HepG2 (cell line): Measurements from ENCODE around the gene LSS. TPM values are rescaled to one million over a fixed set of nuclear protein-coding genes. Genes with fewer than 3 reads are reported as not detected.

Source experiments
- EED ChIP-seq: sonication (generic); formaldehyde crosslinking; IDR thresholded peaks from 2 replicates; pipeline ENCODE4 v1.5.0; 2020; ENCODE audit warnings: mild to moderate bottlenecking, missing genetic modification reagents
- HMGXB4 ChIP-seq, 2 experiments: sonication (generic) in 1 of 2; formaldehyde crosslinking in 1 of 2; IDR thresholded peaks; 2 replicates each; pipeline versions ENCODE4 v1.4.0 to v1.6.1; 2018 to 2020; ENCODE audit warnings: missing genetic modification reagents in 2 of 2, borderline replicate concordance in 1 of 2, low read depth in 1 of 2, mild to moderate bottlenecking in 1 of 2, missing biosample characterization in 1 of 2
- MIER2 ChIP-seq: IDR thresholded peaks from 2 replicates; pipeline ENCODE4 v1.6.1; 2016; ENCODE audit warnings: missing biosample characterization, missing genetic modification reagents
- NONO ChIP-seq, 2 experiments: fragments of 450-650 bp in 1 of 2; sonication (generic) in 1 of 2; formaldehyde crosslinking in 1 of 2; IDR thresholded peaks in 1 of 2; conservative IDR thresholded peaks in 1 of 2; 2 replicates each; pipeline versions ENCODE4 v1.6.1 to v1.8.0; 2017 to 2022; ENCODE audit warnings: mild to moderate bottlenecking in 1 of 2, missing genetic modification reagents in 1 of 2, moderate library complexity in 1 of 2
- RARA ChIP-seq: IDR thresholded peaks from 2 replicates; pipeline ENCODE4 v1.6.1; 2016; ENCODE audit warnings: missing genetic modification reagents, missing compliant biosample characterization
- TCF12 ChIP-seq, 2 experiments: fragments of 450-650 bp in 1 of 2; sonication (generic) in 1 of 2; formaldehyde crosslinking in 1 of 2; IDR thresholded peaks; 2 replicates each; pipeline versions ENCODE4 v1.6.1 to v1.8.0; 2017 to 2022; ENCODE audit warnings: antibody characterized with exemption in 1 of 2, mild to moderate bottlenecking in 1 of 2, missing genetic modification reagents in 1 of 2, moderate library complexity in 1 of 2
- TP53 ChIP-seq: sonication (generic); formaldehyde crosslinking; conservative IDR thresholded peaks from 2 replicates; pipeline ENCODE4 v1.4.0; 2020; ENCODE audit warnings: missing genetic modification reagents
- UBTF ChIP-seq: sonication (generic); formaldehyde crosslinking; IDR thresholded peaks from 2 replicates; pipeline ENCODE4 v1.4.0; 2020; ENCODE audit warnings: mild to moderate bottlenecking, missing genetic modification reagents
- ZHX2 ChIP-seq, 2 experiments: sonication (generic) in 1 of 2; formaldehyde crosslinking in 1 of 2; IDR thresholded peaks; 2 replicates each; pipeline versions ENCODE4 v1.6.1 to v1.9.0; 2014 to 2022; ENCODE audit warnings: antibody characterized with exemption in 1 of 2, borderline replicate concordance in 1 of 2, inconsistent platforms in 1 of 2, low read depth in 1 of 2, missing genetic modification reagents in 1 of 2
- ZNF33B ChIP-seq: sonication (generic); formaldehyde crosslinking; IDR thresholded peaks from 2 replicates; pipeline ENCODE4 v1.5.1; 2020; ENCODE audit warnings: mild to moderate bottlenecking, missing genetic modification reagents
- ZNF468 ChIP-seq: sonication (generic); formaldehyde crosslinking; IDR thresholded peaks from 2 replicates; pipeline ENCODE4 v1.8.0; 2022; ENCODE audit warnings: mild to moderate bottlenecking, moderate library complexity, missing genetic modification reagents
- ZNF574 ChIP-seq: sonication (generic); formaldehyde crosslinking; IDR thresholded peaks from 2 replicates; pipeline ENCODE4 v1.4.0; 2020; ENCODE audit warnings: missing genetic modification reagents
- ZNF629 ChIP-seq: sonication (generic); formaldehyde crosslinking; conservative IDR thresholded peaks from 2 replicates; pipeline ENCODE4 v1.5.0; 2020; ENCODE audit warnings: missing genetic modification reagents
- polyA plus RNA-seq, 8 experiments: library from polyadenylated mRNA; depleted of rRNA in 3 of 8; stranded (reverse) in 7 of 8; unstranded in 1 of 8; fragments of >200 nt; fragmentation: Illumina TruSeq in 4 of 8; extraction: Trizol in 4 of 8; gene quantifications; 2 replicates each; pipeline versions ENCODE4 v1.2.1 to v1.2.3, GENCODE V29; 2011 to 2016; ENCODE audit warnings: low read depth in 4 of 8, missing spikeins in 1 of 8, mixed read lengths in 1 of 8; ENCODE audit not compliant: insufficient read depth in 1 of 8
- total RNA-seq, 5 experiments: library from RNA; depleted of rRNA; stranded (reverse); fragments of >200 nt; fragmentation: Illumina TruSeq; extraction: Trizol; gene quantifications; 2 replicates each; pipeline ENCODE4 v1.2.3, GENCODE V29; 2016; ENCODE audit warnings: low read depth in 1 of 5

Gene LSS
- total and polyA plus RNA-seq, 2 of the 13 experiments (the other 11 are each of a cell fraction or from before 2014, with no cell fraction given) = 72.6 to 113 TPM

GRCh38 chr21:46154155-46154954, 74.2 kb downstream of the LSS start (continued):
- TF ChIP-seq ZNF33B = no peak
- no peak for TF ChIP-seq MIER2 (CRISPR knock-in tag)
- TF ChIP-seq NONO (IDR thresholded peaks at IDR 0.05) = no peak
- 0 out of 2 replicates have a peak, but pooled peaks have one; percentile 46 for TF ChIP-seq NONO (CRISPR knock-in tag; conservative IDR thresholded peaks at IDR 0.05)
- TF ChIP-seq TP53 (CRISPR knock-in tag) = no peak
- TF ChIP-seq RARA (CRISPR knock-in tag) = 0 out of 2 replicates have a peak, but pooled peaks have one; percentile 7
- TF ChIP-seq EED = peak; percentile 65; the same call in 1 of the 2 replicates
- no peak for TF ChIP-seq ZHX2 (IDR thresholded peaks at IDR 0.05; ENCODE audit: low read depth)
- no peak for TF ChIP-seq ZHX2 (CRISPR knock-in tag; IDR thresholded peaks at IDR 0.05; ENCODE audit: borderline replicate concordance)
- TF ChIP-seq TCF12 (IDR thresholded peaks at IDR 0.05) = no peak
- TF ChIP-seq TCF12 (CRISPR knock-in tag; IDR thresholded peaks at IDR 0.05) = 0 out of 2 replicates have a peak, but pooled peaks have one; percentile 20
- TF ChIP-seq HMGXB4 (CRISPR knock-in tag; IDR thresholded peaks at IDR 0.05; ENCODE audit: borderline replicate concordance in 1 of 2, low read depth in 1 of 2) = no peak
- no peak for TF ChIP-seq ZNF468
- TF ChIP-seq ZNF574 = peak; percentile 23; the same call in 1 of the 2 replicates
- no peak for TF ChIP-seq ZNF629 (CRISPR knock-in tag)
- no peak for TF ChIP-seq UBTF (CRISPR knock-in tag)
